Nephron progenitor cell (in vitro differentiated cells): ENCODE data around the gene POLR2L.

Source experiments
- DNase-seq: peaks from one replicate; pipeline ENCODE4 v3.0.0; 2021
- H3K27ac Mint-ChIP-seq: 2 replicates; pipeline ENCODE4 v1.8.0; 2021; ENCODE audit warnings: mild to moderate bottlenecking, moderate library complexity, mixed read lengths
- H3K27me3 Mint-ChIP-seq: 2 replicates; pipeline ENCODE4 v1.8.0; 2021; ENCODE audit warnings: mild to moderate bottlenecking, low read depth, mixed read lengths; ENCODE audit not compliant: poor library complexity
- H3K36me3 Mint-ChIP-seq: 2 replicates; pipeline ENCODE4 v1.8.0; 2021; ENCODE audit warnings: low read depth, mixed read lengths
- H3K4me1 Mint-ChIP-seq: 2 replicates; pipeline ENCODE4 v1.8.0; 2021; ENCODE audit warnings: mixed read lengths
- H3K4me3 Mint-ChIP-seq: 2 replicates; pipeline ENCODE4 v1.8.0; 2021; ENCODE audit warnings: mild to moderate bottlenecking, moderate library complexity, mixed read lengths
- H3K9me3 Mint-ChIP-seq: 2 replicates; pipeline ENCODE4 v1.8.0; 2021; ENCODE audit warnings: mild to moderate bottlenecking, moderate library complexity, mixed read lengths
- TF ChIP-seq, protein P1 (sequence below): fragments of 200-600 bp; sonication (generic); IDR thresholded peaks from 2 replicates; pipeline ENCODE4 v1.5.0; 2021; ENCODE audit warnings: antibody characterized with exemption

Gene POLR2L

DNA sequence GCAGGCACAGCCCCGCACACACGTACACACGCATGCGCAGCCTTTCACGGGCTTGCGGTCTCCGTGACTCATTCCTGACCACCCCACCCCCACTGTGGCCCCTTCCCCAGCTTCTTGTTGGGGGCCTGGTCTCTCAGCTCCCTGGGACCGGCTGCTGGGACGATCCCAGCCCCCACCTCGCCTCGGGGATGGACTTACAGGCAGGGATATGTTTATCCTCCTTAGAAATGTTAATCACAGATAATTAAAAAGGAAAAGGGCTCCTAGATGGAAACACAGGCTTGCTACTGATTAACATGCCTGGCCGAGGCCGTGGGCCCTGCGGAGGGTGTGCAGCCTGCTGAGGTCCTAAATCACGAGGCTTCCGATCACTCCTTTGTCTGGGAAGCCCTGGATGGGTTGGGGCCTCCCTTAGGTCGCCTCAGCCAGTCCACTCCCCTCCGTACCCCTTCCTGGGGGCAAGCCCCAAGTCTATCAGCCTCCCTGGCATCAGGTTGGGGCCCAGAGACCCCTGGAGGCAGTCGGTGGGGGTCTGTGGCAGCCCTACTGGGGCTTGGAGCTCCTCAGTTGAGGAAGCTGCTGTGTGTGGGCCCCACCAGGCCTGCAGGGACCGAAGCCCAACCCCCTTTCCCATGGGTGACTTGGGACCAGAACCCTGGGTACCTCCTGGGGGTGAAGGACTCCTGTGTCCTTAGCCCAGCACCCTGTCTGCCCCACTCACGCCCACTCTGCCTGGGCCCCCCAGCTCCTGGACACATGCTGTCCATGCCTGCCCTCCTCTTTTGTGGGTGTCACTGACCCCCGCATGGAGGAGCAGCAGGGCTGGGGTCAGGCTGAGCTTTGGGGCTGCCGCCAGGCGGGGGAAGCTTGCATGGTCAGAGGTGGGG lies 20.9 kb upstream of the POLR2L start:
- H3K27ac Mint-ChIP-seq = no peak overlapping the region
- peak overlapping the region; percentile 47 for H3K4me3 Mint-ChIP-seq
- no peak for DNase-seq
- no peaks in the 10 kb centered on the region for H3K27me3 Mint-ChIP-seq
- TF ChIP-seq, protein P1, sequence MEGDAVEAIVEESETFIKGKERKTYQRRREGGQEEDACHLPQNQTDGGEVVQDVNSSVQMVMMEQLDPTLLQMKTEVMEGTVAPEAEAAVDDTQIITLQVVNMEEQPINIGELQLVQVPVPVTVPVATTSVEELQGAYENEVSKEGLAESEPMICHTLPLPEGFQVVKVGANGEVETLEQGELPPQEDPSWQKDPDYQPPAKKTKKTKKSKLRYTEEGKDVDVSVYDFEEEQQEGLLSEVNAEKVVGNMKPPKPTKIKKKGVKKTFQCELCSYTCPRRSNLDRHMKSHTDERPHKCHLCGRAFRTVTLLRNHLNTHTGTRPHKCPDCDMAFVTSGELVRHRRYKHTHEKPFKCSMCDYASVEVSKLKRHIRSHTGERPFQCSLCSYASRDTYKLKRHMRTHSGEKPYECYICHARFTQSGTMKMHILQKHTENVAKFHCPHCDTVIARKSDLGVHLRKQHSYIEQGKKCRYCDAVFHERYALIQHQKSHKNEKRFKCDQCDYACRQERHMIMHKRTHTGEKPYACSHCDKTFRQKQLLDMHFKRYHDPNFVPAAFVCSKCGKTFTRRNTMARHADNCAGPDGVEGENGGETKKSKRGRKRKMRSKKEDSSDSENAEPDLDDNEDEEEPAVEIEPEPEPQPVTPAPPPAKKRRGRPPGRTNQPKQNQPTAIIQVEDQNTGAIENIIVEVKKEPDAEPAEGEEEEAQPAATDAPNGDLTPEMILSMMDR = no peak
- no peaks in the 10 kb centered on the region for H3K36me3 Mint-ChIP-seq
- no peaks in the 10 kb centered on the region for H3K9me3 Mint-ChIP-seq
- peaks cover 36% of the 10 kb centered on the region for H3K4me1 Mint-ChIP-seq

DNA sequence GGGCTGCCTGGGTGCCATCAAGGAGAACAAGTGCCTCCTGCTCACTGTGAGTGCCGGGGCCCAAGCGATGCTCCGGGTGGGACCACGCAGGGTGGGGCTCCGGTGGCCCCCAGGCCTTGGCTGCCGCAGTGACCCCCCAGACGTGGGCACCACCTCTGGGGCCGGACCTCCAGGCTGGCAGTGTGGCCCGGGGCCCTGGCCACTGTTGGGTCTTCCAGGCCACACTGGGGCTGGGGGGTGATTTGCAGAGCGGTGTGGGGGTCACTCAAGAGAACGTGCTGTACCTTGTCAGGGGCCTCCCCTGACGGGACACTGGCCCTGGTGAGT lies 20.3 kb upstream of the POLR2L start:
- Mint-ChIP-seq H3K27ac (no peak overlapping the region), H3K4me1 (peaks cover 40% of the 10 kb centered on the region), H3K9me3 (no peaks in the 10 kb centered on the region), H3K36me3 (no peaks in the 10 kb centered on the region), H3K27me3 (no peaks in the 10 kb centered on the region), H3K4me3 (no peak overlapping the region)
- DNase-seq = no peak
- TF ChIP-seq, protein P1 = no peak

DNA sequence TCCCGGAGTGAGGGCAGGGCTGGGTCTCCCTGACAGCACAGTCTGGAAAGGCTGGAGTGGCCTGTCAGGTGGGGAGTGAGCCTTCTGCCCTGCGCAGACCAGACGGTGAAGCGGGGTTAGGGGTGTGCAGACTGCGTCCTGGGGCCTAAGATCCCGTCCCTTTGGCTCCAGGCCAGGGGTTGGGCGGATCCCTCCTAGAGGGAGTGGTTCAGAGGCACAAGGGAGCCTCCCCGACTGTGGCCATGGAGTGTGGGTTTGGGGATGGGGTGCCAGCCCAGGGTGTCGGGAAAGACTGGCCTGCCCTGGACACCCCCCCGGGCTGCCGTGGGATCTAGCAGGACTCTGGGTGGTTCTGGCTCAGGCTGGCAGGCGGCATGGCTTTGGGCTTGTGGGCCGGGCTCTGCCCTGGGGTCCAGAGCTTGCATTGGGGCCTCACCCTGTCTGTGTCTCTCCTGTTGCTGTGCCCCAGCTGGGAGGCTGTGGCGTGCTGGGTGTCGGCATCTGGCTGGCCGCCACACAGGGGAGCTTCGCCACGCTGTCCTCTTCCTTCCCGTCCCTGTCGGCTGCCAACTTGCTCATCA lies 19.8 kb upstream of the POLR2L start:
- no peak overlapping the region for H3K4me3 Mint-ChIP-seq
- H3K27me3 Mint-ChIP-seq = no peaks in the 10 kb centered on the region
- peaks cover 43% of the 10 kb centered on the region for H3K4me1 Mint-ChIP-seq
- H3K9me3 Mint-ChIP-seq = no peaks in the 10 kb centered on the region
- H3K27ac Mint-ChIP-seq = no peak overlapping the region
- no peaks in the 10 kb centered on the region for H3K36me3 Mint-ChIP-seq
- DNase-seq = no peak
- TF ChIP-seq, protein P1 = no peak

DNA sequence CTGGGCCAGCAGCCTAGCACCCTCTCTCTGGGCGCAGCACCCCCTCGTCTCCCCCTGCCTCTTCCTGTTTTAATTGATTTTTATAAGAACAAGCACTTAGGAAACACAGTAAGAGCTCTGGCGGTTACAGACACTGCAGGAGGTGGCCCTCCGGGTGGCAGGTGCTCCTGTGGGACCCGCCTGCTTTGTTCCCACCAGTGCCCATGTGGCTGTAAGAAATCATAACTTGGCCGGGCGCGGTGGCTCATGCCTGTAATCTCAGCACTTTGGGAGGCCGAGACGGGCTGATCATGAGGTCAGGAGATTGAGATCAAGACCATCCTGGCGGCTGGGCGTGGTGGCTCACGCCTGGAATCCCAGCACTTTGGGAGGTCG lies 18.8 kb upstream of the POLR2L start:
- Mint-ChIP-seq H3K4me3 (no peak overlapping the region), H3K9me3 (no peaks in the 10 kb centered on the region), H3K4me1 (peaks cover 48% of the 10 kb centered on the region), H3K27ac (no peak overlapping the region), H3K27me3 (no peaks in the 10 kb centered on the region), H3K36me3 (no peaks in the 10 kb centered on the region)
- no peak for DNase-seq
- TF ChIP-seq, protein P1 = no peak

DNA sequence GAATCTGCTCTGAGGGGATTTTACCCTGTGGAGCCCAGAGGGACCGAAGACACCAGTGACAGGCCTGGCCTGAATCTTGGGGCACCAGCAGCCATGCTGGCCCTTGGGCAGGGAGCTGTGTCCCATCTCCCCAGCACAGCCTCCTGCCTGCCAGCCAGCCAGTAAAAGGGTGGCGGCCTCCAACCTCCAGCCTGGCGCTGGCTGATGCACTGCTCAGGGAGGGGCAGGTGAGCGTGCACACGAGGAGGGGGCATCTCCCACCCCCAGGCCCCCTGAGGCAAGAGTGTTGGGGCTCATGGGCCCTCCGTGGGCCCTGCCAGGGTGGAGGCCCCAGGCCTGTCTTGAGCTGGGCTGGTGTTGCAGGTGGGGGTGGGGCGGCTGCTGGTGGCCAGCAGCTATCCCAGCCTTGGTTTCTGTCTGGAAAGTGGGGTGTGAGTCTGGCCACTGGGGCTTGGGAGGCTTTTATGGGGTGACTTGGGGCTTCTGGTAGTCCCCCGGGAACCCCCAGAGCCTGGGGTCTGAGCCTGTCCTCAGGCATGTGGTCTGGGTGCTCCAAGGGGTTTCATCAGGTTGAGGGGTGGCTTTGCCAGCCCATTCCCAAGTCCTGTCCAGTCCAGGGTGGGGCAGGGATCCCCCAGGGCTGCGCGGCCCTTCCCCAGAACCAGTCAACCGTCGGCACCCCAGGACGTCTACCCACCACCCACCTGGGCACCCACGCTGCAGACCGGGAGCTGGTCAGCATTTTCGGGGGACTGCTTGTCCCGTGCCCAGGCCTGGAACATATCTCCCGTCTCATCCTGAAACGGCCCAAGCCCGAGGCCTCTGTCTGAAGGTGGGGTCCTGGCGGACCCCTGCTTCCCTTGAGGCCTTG lies 18.1 kb upstream of the POLR2L start:
- H3K4me3 Mint-ChIP-seq = no peak overlapping the region
- peaks cover 48% of the 10 kb centered on the region for H3K4me1 Mint-ChIP-seq
- H3K36me3 Mint-ChIP-seq = no peaks in the 10 kb centered on the region
- no peaks in the 10 kb centered on the region for H3K9me3 Mint-ChIP-seq
- H3K27ac Mint-ChIP-seq = no peak overlapping the region
- TF ChIP-seq, protein P1 = no peak
- no peak for DNase-seq
- H3K27me3 Mint-ChIP-seq = no peaks in the 10 kb centered on the region
